Fibroblast of the aortic adventitia (primary cell): ENCODE data around the gene ISLR2. TPM values are rescaled to one million over a fixed set of nuclear protein-coding genes. Genes with fewer than 3 reads are reported as not detected.
A peak's percentile ranks its signal among the peaks of the same experiment; 100 is the strongest.

Experiments used
- DNase-seq: peaks from one replicate; pipeline ENCODE4 v3.0.0-alpha.2; 2010; ENCODE audit warnings: low read depth
- H3K4me3 ChIP-seq: 2 replicates; pipeline ENCODE4 v1.5.1; 2011; ENCODE audit warnings: low read depth, mild to moderate bottlenecking, control low read depth, low read length, moderate library complexity
- CTCF ChIP-seq: IDR thresholded peaks from 2 replicates; pipeline ENCODE4 v1.5.1; 2011; ENCODE audit warnings: mild to moderate bottlenecking, low read length, control low read depth, inconsistent platforms; ENCODE audit not compliant: insufficient read depth
- total RNA-seq: library from RNA; depleted of rRNA; stranded (reverse); fragments of >200 nt; gene quantifications from 2 replicates; pipeline ENCODE4 v1.2.3, GENCODE V29; 2012; ENCODE audit warnings: low replicate concordance

The ISLR2 gene
- total RNA-seq, 1 donor = 0.36 TPM

- H3K4me3 ChIP-seq = peak overlapping the region; percentile 77
- TF ChIP-seq CTCF = no peak
- peak; percentile 74 for DNase-seq
These were observed 44.0 kb downstream of the ISLR2 start for GRCh38 chr15:74174219-74174957.

- no peak for DNase-seq
- TF ChIP-seq CTCF = no peak
- peak overlapping the region; percentile 77 for H3K4me3 ChIP-seq
These were observed 44.5 kb downstream of the ISLR2 start for GRCh38 chr15:74174958-74175253.

- peak overlapping the region; percentile 77 for H3K4me3 ChIP-seq
- no peak for DNase-seq
- TF ChIP-seq CTCF = no peak
These were observed 45.1 kb downstream of the ISLR2 start for GRCh38 chr15:74175271-74176191.

- H3K4me3 ChIP-seq = peak overlapping the region; percentile 77
- peak; percentile 1 for TF ChIP-seq CTCF
- DNase-seq = no peak
These were observed 46.2 kb downstream of the ISLR2 start for GRCh38 chr15:74176262-74177214.

GRCh38 chr15:74178326-74179100 lies 48.1 kb downstream of the ISLR2 start:
- no peak overlapping the region for H3K4me3 ChIP-seq
- no peak for TF ChIP-seq CTCF
- DNase-seq = no peak
